ENCODE measurements around the gene DHCR24. TPM values are rescaled to one million over a fixed set of nuclear protein-coding genes. Genes with fewer than 3 reads are reported as not detected.

Gene DHCR24
- total RNA-seq, 1 donor = 151 TPM

- peaks cover 31% of the 10 kb centered on the region for H3K4me1 ChIP-seq (ENCODE audit: insufficient read depth, low read length)
- H3K27ac ChIP-seq (ENCODE audit: low read depth, low read length) = no peak overlapping the region
- H3K79me2 ChIP-seq (ENCODE audit: insufficient read depth, low read length) = peaks cover 26% of the 10 kb centered on the region
- H3K27me3 ChIP-seq (ENCODE audit: insufficient read depth, low read length) = no peaks in the 10 kb centered on the region
- no peaks in the 10 kb centered on the region for H3K9me3 ChIP-seq (ENCODE audit: low read depth, low read length)
- no peak for DNase-seq (ENCODE audit: insufficient read length, low spot score, missing footprints)
- H4K20me1 ChIP-seq (ENCODE audit: insufficient read depth, low read length) = peaks cover 13% of the 10 kb centered on the region
- peaks cover 86% of the 10 kb centered on the region for H3K36me3 ChIP-seq (ENCODE audit: insufficient read depth, low read length)
- no peak overlapping the region for H2AFZ ChIP-seq (ENCODE audit: low read length)
- H3K4me3 ChIP-seq (ENCODE audit: insufficient read depth, low read length) = no peak overlapping the region
- peak; percentile 17 for TF ChIP-seq CTCF (IDR thresholded peaks at IDR 0.05; ENCODE audit: extremely low read depth, low read depth, low read length)
- no peak overlapping the region for H3K4me2 ChIP-seq (ENCODE audit: insufficient read depth, low read length)
Observed at GRCh38 chr1:54872036-54872331, 15.0 kb downstream of the DHCR24 start.

GRCh38 chr1:54871275-54872035 lies 15.5 kb downstream of the DHCR24 start:
- no peak overlapping the region for H3K4me2 ChIP-seq (ENCODE audit: insufficient read depth, low read length)
- no peak for DNase-seq (ENCODE audit: insufficient read length, low spot score, missing footprints)
- H3K4me3 ChIP-seq (ENCODE audit: insufficient read depth, low read length) = no peak overlapping the region
- peaks cover 82% of the 10 kb centered on the region for H3K36me3 ChIP-seq (ENCODE audit: insufficient read depth, low read length)
- no peak overlapping the region for H2AFZ ChIP-seq (ENCODE audit: low read length)
- H3K79me2 ChIP-seq (ENCODE audit: insufficient read depth, low read length) = peaks cover 22% of the 10 kb centered on the region
- no peak overlapping the region for H3K27ac ChIP-seq (ENCODE audit: low read depth, low read length)
- H3K27me3 ChIP-seq (ENCODE audit: insufficient read depth, low read length) = no peaks in the 10 kb centered on the region
- H3K4me1 ChIP-seq (ENCODE audit: insufficient read depth, low read length) = peaks cover 28% of the 10 kb centered on the region
- no peak for TF ChIP-seq CTCF (IDR thresholded peaks at IDR 0.05; ENCODE audit: extremely low read depth, low read depth, low read length)
- H4K20me1 ChIP-seq (ENCODE audit: insufficient read depth, low read length) = peaks cover 8% of the 10 kb centered on the region
- no peaks in the 10 kb centered on the region for H3K9me3 ChIP-seq (ENCODE audit: low read depth, low read length)

- peaks cover 21% of the 10 kb centered on the region for H3K79me2 ChIP-seq (ENCODE audit: insufficient read depth, low read length)
Observed at GRCh38 chr1:54870869-54871268, 16.1 kb downstream of the DHCR24 start.

More at GRCh38 chr1:54870869-54871268, 16.1 kb downstream of the DHCR24 start:
- no peak for DNase-seq (ENCODE audit: insufficient read length, low spot score, missing footprints)
- Histone ChIP-seq H2AFZ (ENCODE audit: low read length) (no peak overlapping the region), H3K36me3 (ENCODE audit: insufficient read depth, low read length) (peaks cover 87% of the 10 kb centered on the region), H3K9me3 (ENCODE audit: low read depth, low read length) (no peaks in the 10 kb centered on the region), H3K4me2 (ENCODE audit: insufficient read depth, low read length) (no peak overlapping the region), H3K4me1 (ENCODE audit: insufficient read depth, low read length) (peaks cover 24% of the 10 kb centered on the region), H3K27ac (ENCODE audit: low read depth, low read length) (no peak overlapping the region), H3K27me3 (ENCODE audit: insufficient read depth, low read length) (no peaks in the 10 kb centered on the region), H4K20me1 (ENCODE audit: insufficient read depth, low read length) (peaks cover 6% of the 10 kb centered on the region), H3K4me3 (ENCODE audit: insufficient read depth, low read length) (no peak overlapping the region)
- TF ChIP-seq CTCF (IDR thresholded peaks at IDR 0.05; ENCODE audit: extremely low read depth, low read depth, low read length) = no peak
